CD4-positive, alpha-beta T cell treated with Interleukin-4 for 4 hours (primary cell): ENCODE measurements around the gene CFAP46.
"Not testable (repeated sequence)": the region's sequence is repeated elsewhere in the genome, so short reads cannot be mapped to it uniquely, and the experiment has no call there.

Experiments used
- DNase-seq: peaks from one replicate; pipeline ENCODE4 v3.0.0-alpha.2; 2020

Gene CFAP46

DNA sequence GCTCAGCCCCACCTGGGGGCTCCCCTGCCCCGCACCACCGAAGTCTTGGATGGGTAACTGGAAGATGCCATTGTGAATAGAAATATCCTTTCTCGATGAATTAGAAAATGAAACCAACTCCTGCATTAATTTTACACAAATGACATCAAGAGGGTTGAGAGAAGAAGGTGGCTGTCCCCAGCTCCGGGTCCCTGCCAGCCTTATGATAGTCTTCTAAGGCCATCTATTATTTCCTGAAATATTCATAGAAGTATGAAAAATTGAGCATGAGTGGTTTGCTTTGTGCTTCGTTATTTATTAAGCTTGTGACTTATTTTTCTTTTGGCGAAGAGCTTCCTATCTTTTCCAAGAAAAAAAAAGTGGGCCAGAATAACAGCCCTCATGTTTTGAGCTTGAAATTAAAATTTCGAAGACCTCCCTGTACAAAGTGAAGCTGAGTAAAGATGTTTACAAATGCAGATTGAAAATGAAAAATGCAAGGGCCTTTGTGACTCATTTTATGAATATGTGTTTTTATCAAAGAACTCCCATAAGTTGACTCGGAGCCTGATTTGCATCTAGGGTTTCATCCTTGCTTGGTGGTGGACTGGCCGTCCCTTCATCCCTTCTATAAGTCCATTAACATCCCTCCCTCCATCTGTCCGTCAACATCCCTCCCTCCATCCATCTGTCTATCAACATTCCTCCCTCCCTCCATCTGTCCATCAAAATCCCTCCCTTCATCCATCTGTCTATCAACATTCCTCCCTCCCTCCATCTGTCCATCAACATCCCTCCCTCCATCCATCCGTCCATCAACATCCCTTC, 20.5 kb upstream of the CFAP46 start:
- no peak for DNase-seq

DNA sequence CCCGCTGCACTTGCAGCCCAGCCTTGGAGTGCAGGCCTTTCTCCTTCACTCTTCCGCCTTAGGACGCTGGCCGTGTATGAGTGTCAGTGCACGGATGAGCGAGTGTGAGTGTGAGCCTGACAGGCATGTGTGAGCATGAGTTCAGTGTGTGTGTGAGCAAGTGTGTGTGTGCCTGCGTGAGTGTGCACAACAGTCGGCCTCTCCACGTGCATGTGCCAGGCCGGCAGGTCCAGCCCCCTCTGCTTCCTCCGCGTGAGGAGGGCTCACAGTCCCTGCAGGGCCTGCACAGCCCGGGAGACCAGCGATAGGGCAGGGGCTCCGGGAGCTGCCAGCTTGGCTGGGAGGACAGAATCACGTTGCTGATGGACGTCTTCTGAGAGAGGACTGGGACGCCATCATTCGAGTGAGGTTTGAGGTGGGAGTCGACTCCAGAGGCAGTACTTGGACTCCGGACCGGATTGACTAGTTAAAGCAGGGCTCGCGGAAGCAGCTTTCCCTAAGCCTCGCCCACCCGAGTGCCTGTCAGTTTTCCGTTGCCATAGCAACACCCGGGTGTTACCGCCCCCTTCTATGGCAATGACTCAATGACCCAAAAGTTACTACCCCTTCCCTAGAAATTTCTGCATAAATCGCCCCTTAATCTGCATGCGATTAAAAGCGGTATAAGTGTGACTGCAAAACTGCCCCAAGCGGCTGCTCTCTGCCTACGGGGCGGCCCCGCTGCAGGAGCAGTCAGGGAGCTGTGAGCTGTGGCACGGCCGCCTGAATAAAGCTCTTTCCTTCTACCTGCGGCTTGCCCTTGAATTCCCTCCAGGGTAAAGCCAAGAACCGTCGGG, 19.6 kb upstream of the CFAP46 start:
- DNase-seq, result peak; percentile 76

DNA sequence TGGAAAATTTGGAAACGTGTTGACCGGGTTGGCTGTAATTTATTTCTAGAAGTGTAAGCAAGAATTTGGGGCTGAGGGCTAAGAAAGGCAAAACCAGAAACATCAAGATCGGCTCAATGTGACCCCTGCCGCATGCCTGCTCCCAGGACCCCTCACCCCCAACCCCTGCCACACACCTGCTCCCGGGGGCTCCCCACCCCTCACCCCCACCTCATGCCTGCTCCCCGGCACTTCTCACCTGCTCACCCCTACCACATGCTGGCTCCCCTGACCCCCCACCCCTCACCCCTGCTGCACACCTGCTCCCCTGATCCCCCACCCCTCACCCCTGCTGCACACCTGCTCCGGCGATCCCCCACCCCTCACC, 19.0 kb upstream of the CFAP46 start:
- no peak for DNase-seq

DNA sequence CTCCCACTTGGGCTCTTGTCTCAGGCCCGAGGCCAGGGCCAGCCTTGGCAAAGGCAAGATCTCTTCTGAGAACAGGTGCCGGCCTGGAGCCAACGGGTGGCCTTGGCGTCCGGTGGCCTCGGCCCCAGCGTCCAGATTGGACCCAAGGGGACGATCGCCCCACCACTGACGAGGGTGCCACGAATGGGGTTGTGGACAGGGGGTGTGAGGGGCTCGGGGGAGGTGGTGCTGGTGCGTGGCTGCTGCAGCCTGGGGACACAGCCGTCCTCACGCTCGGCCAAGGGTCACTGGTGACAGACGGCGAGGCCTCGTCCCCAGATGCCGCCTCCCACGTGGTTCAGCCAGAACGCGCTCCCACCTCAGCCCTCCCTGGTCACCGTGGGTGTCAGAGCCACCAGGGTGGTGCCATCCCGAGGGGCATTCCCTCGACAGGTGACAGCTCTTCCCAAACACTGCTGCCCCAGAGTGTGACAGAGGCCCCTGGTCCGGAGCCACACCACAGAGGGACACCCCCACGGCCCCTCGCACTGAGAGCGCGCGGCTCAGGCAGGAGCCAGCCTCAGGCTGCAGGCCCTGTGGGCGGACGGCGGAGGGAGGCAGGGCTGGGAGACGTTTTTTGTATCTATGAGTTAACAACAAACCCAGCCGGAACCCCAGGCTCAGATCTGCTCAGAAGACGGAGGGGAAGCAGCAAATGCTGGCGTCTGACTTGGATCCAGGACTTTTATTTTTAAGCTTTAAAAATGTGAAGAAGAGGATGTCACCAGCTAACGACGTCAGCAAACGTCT, 18.5 kb upstream of the CFAP46 start:
- no peak for DNase-seq

DNA sequence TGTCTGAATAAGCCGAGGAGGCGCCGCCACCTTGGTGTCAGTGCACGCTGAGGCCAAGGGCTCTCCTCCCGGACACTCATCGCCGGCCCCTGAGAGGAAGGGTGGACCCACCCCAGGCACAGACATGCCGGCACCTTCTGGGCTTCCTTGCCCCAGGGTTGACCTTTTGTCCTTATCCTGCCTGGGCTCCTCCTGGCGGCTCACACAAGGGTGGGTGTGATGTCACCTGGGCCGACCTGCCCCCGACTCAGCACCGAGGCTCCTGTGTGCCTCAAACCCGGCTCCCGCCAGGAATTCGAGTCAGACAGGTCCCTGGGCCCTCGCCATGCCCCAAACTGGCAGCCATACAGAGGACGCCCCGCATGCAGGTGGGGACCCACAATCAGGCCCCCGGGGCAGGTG, 17.7 kb upstream of the CFAP46 start:
- DNase-seq, result no peak

DNA sequence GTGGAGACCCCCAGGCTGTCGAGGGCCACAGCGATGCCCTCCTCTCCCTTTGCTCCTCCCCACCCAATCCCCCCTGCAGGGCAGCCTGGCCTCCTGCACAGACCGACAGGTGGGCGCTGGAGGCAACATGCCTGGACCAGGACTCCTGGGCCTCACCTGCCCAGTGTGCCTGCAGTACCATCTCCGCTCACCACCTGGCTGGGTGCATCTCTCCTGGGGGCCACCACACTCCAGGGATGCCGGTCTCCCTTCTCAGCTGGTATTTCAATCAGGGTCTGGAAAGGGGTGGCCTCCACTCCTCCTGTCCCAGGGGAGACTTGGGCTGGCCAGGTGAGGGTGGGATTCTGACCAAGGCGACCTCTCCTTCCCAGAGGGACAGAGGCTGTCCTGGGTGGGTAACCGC, 17.2 kb upstream of the CFAP46 start:
- no peak for DNase-seq

DNA sequence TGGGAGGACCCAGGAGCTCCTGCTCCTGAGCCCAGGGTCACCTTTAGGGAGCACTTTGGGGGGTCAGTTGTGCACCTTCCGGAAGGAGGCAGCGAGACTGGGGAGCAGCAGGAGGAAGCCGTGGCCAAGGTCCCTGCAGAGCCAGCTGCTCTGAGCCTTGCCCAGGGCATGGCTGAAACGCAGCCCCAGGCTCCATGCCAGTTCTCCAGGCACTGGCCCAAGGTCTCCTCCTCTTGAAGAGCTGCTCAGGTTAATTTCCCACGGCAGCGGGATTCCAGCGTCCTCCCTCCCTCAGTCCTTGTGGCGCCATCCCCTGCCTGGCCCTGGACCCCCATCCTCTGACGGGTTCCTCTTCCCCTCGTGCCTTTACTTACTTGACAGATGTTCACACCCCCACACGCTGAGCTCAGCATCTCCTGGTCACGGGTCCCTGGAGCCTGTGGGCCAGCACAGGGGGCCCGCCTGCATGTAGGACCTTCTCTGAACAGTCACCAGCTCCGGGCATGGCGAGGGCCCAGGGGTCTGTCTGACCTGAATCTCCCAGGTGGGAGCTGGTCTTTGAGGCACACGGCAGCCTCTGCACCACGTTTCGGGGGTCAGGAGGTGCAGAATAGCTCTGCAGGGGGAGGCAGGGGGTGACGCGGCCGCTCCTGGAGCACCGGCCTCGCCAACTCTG, 16.7 kb upstream of the CFAP46 start:
- DNase-seq, result no peak

DNA sequence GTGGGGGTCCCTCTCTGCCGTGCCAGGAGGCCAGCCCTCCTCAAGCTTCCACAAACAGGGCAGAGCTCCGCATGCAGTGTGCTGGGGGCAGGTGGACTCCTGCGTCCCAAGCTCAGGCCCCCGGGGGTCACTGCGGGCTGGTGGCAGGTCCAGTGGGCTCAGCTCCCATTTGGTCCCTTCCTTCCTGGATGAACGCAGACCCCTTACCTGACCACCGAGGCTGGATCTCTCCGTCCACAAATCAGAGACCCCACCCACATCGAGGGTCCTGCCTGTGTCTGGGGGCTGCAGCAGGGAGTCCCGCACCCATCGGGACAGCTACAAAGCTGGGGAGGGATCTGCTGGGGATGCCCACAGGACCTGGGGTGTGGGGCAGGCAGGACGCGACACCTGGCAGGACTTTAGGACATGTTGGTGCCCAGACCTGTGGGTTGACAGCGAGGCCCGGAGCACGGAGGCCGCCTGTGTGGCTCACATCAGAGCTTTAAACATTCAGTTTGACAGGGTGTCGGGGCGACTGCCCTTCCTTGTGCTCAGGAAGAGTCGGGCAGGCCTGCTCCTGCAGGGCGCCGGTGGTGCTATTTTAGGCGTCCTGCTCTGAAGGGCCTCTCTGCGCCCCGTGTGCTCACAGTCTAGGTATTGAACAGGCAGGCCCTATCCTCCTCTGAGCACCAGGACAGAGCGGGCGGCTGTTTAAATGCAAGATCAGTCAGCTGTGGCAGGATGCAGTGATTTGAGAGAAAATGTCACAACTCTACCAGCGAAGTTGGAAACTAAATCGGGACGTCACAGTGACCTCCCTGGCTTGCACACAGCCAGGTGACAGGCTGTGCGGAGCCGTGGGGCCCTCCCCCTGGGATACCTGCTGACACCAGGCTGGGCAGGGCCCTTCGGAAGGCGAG, 15.9 kb upstream of the CFAP46 start:
- no peak for DNase-seq

DNA sequence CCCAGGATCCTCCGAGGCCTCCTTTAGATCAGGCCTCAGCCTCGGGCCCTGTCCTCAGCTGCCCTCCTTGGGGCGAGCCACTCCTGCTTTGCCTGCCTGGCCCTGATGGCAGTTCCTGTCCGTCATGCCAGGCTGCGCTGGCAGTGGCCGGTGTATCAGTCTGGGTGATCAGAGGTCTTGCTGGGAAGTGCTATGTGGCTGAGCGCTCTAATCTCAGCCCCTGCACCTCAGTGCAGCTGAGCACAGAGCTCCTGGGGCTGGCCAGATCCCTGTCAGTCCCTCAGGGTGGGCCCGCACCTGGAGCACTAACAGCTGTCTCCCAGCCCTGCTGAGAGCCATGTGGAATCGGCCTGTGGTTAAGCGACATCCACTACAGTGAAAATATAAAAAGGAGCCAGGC, 14.8 kb upstream of the CFAP46 start:
- DNase-seq, result no peak

DNA sequence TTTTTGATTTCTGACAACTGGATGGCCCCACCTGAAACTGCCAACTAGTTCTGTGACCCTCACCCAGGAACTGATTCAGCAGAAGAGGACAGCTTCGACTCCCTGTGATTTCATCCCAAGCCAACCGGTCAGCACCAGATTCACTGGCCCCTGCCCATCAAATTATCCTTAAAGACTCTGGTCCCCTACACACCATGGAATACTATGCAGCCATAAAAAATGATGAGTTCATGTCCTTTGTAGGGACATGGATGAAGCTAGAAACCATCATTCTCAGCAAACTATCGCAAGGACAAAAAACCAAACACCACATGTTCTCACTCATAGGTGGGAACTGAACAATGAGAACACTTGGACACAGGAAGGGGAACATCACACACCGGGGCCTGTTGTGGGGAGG, 13.9 kb upstream of the CFAP46 start:
- not testable (repeated sequence) for DNase-seq

DNA sequence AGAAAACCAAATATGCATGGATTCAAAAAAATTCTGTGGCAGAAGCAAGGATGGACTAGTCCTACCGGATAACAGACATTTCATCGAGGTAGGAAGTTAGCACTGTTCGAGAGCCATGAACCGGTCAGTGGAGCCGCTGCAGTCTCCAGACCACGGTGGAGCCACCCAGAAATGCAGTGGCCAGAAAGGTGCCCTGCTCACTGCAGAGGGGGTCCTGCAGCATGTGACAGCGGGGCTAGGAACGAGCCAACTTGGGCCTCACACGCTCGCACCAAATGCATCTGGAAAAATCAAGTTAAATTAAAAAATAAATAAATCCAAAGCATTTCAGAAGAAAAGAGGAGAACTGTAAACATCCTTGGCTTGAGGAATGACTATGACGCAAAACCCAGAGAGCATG, 13.1 kb upstream of the CFAP46 start:
- DNase-seq, result no peak

DNA sequence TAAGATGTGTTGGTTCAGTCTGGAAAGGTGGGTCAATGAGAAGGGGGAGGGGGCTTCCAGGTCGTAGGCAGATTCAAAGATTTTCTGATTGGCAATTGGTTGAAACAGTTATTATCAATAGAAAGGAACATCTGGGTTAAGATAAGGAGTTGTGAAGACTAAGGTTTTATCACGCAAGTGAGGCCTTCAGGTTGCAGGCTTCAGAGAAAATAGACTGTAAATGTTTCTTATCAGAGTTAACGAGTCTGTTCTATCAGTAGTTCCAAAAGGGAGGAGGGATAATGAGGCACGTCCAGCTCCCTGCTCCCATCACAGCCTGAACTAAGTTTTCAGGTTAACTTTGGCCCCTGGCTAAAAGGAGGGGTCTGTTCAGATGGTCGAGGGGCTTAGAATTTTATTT, 11.1 kb upstream of the CFAP46 start:
- DNase-seq, result no peak

DNA sequence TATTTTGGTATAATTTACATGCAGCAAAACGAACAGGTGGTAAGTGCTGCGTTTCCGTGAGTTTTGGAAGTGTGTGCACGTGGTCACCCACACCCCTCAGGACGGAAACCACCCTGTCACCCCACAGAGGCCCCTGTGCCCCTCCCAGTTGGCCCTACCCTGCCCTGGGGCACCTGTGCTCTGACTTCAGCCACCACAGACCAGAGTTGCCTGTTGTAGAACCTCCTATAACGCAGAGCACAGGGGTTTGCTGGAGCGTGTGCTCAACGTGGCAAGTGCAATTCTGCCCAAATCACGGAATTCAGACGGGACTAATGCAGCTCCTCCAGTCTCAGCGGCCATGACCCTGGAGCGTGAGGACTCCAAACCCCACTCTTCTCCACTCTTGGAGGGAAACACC, 9.6 kb upstream of the CFAP46 start:
- DNase-seq, result no peak

DNA sequence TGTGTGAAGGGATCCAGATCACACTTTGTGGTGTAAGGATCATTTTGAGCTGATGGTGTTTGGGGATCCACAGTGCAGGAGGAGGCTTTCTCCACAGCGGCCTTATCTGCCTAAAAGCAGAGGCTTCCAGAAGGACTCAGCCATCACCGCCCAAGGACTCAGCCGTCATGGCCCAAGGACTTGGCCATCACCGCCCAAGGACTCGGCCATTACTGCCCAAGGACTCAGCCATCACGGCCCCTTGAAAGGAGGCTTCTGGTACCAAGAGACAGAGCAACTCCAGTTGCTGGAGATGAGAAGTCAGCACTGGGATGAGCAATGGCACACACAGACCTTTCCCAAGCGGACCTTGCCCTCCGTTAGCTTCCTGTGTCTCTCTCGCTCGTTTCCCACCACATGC, 6.0 kb upstream of the CFAP46 start:
- no peak for DNase-seq

DNA sequence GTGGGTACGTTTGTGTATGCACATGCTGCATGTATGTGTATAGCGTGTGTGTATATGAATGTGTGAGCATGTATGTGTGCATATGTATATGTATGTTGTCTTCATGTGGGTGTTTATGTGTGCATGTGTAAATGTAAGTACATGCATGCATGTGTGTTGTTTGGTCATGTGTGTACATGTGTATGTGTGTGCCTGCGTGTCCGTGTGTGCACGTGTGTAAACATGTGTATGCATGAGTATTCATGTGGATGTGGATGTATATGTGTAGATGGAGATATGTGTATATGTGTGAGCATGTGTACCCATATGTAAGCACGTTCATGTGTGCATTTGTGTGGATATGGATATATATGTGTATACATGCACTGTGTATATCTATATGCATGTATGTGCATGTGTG, 5.5 kb upstream of the CFAP46 start:
- no peak for DNase-seq

DNA sequence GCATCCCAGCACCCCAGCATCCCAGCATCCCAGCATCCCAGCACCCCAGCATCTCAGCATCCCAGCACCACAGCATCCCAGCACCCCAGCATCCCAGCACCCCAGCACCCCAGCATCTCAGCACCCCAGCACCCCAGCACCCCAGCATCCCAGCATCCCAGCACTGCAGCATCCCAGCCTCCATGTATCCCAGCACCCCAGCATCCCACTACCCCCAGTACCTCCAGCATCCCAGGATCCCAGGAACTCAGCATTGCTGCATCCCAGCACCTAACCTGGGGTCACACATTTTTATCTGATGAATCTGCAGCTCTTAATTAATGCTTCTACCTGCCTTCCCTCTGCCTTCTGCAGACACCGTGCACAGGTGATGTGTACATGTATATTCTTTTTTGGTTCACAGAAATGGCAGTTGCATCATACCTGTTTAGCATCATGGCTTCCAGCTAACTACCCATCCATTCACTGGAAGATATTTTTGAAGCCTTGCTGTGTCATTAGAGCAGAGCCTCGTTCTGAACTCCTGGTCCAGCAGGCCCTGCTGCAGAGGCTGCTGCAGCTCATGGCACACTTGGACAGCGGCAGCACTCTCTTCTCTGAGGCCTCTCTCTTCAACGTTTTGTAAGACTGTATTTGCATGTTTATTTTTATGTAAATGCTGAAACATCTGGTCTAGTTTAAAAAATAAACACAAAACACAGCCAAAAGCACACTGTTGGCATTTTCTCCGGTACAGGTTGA, 4.6 kb upstream of the CFAP46 start:
- DNase-seq, result no peak

DNA sequence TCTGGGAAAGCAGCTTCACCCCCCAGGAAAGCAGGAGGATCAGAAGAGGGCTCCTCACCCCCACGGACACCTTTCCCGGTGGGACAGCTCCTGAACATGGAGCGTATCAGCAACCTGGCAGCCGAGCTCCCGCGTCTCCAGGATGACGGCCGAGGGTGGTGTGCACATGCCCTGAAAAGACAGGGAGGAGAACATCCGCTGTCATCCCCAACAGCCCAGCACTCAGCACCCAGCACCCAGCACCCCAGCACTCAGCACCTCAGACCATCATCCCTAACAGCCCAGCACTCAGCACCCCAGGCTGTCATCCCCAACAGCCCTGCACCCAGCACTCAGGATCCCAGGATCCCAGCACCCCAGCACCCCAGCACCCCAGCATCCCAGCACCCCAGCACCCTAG, 3.9 kb upstream of the CFAP46 start:
- DNase-seq, result no peak

DNA sequence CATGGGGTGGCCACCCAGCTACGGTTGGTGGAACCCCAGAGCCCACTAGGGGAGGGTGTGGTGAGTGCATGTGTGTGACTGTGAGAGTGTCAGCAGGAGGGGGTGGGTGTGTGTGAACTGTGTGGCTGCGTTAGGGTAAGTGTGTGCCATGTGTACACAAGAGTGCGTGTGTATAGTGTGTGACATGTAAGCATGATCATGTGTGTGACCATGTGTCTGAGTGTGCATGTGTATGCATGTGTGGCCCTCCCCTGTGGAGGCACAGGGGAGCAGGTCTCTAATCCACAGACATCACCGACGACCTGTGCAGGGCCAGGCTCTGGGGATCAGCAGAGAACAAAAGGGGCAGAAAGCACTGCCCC, 3.5 kb upstream of the CFAP46 start:
- DNase-seq, result no peak

DNA sequence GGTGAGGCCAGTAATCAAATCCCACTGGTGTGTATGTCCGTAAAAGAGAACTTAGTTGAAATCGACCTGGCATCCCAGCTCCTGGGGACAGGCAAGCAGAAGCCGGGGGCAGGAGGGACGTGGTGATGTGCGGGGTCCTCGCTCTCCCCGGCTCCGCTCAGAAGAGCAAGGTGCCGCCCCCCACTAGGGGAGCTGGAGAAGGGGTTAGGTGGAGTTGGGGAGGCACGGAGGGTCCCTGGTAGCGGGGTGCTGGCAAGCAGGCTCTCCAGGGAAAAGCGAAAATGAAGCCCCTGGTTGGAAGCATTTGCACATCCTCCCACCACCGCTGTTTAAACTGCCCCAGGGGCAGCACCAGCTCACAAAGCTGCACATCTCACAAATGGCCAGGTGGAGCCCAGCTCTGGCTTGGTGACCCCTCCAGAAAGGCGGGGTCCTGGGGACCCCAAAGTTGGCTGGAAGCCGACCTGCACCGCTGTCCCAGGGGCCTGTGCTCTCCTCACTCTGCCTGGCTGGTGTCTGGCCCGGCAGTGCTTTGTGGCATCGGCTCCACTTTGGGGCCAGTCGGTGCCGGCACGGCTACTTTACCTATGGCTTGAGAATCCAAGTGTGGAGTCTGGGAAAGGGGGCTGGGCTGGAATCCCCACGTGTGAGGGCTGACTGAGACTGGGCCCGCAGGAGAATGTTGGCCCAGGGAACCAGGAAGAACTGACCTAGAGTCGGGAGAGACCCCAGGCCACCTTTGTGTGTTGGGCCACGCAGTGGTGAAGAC, 2.9 kb upstream of the CFAP46 start:
- no peak for DNase-seq

DNA sequence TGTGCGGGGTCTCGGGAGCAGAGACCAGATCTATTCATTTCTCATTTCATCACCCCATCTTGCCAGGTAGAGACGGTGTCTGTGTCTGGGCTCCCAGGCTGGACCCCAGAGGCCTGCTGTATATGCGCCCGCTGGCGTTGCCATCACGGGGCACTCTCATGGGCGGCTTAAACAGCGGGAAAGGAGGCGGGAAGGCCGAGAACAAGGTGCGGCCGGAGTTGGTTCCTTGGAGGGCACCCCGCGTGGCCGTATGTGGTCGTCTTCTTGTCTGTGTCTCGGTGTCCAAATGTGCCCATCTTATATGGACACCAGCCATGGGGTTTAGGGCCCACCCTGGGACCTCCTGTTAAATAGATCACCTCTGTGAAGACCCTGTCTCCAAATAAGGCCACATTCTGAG, 2.1 kb upstream of the CFAP46 start:
- no peak for DNase-seq
